ENCODE data around the gene COX7B2.

Gene COX7B2

GRCh38 chr4:46934726-46935125 lies 25.7 kb upstream of the COX7B2 start:
- Histone ChIP-seq H3K4me3 (ENCODE audit: low read depth, low read length, poor library complexity, severe bottlenecking) (no peak overlapping the region), H3K9ac (ENCODE audit: low read length) (no peak overlapping the region), H3K9me2 (ENCODE audit: low read depth, low read length) (no peaks in the 10 kb centered on the region), H3K4me1 (ENCODE audit: insufficient read depth, low read length, severe bottlenecking) (no peaks in the 10 kb centered on the region), H3K27ac (ENCODE audit: low read depth, low read length, poor library complexity, severe bottlenecking) (no peak overlapping the region), H3K36me3 (ENCODE audit: insufficient read depth, low read length) (no peaks in the 10 kb centered on the region), H4K20me1 (ENCODE audit: insufficient read depth, low read length) (no peaks in the 10 kb centered on the region), H3F3A (ENCODE audit: insufficient read depth, low read length) (no peaks in the 10 kb centered on the region), H3K79me2 (ENCODE audit: insufficient read depth, low read length) (no peaks in the 10 kb centered on the region), H3K4me2 (ENCODE audit: low read length) (no peak overlapping the region), H3K9me3 (ENCODE audit: low read length) (no peaks in the 10 kb centered on the region), H2AFZ (ENCODE audit: low read length) (no peak overlapping the region), H3K27me3 (ENCODE audit: insufficient read depth, low read length) (no peaks in the 10 kb centered on the region)
- TF ChIP-seq CTCF (IDR thresholded peaks at IDR 0.05; ENCODE audit: low read length): no peak
- no peak for TF ChIP-seq EZH2 (IDR thresholded peaks at IDR 0.05; ENCODE audit: borderline replicate concordance, low read length)

- no peaks in the 10 kb centered on the region for H3K36me3 ChIP-seq (ENCODE audit: insufficient read depth, low read length)
- H3K79me2 ChIP-seq (ENCODE audit: insufficient read depth, low read length): no peaks in the 10 kb centered on the region
- H3K9ac ChIP-seq (ENCODE audit: low read length): no peak overlapping the region
- no peaks in the 10 kb centered on the region for H3K9me2 ChIP-seq (ENCODE audit: low read depth, low read length)
- H3F3A ChIP-seq (ENCODE audit: insufficient read depth, low read length): no peaks in the 10 kb centered on the region
- no peaks in the 10 kb centered on the region for H3K4me1 ChIP-seq (ENCODE audit: insufficient read depth, low read length, severe bottlenecking)
- no peak overlapping the region for H3K4me2 ChIP-seq (ENCODE audit: low read length)
- no peaks in the 10 kb centered on the region for H3K9me3 ChIP-seq (ENCODE audit: low read length)
- H2AFZ ChIP-seq (ENCODE audit: low read length): no peak overlapping the region
- H3K27me3 ChIP-seq (ENCODE audit: insufficient read depth, low read length): no peaks in the 10 kb centered on the region
- H3K4me3 ChIP-seq (ENCODE audit: low read depth, low read length, poor library complexity, severe bottlenecking): no peak overlapping the region
- TF ChIP-seq CTCF (IDR thresholded peaks at IDR 0.05; ENCODE audit: low read length) (no peak), EZH2 (IDR thresholded peaks at IDR 0.05; ENCODE audit: borderline replicate concordance, low read length) (no peak)
- H3K27ac ChIP-seq (ENCODE audit: low read depth, low read length, poor library complexity, severe bottlenecking): no peak overlapping the region
- no peaks in the 10 kb centered on the region for H4K20me1 ChIP-seq (ENCODE audit: insufficient read depth, low read length)
Measured at GRCh38 chr4:46933686-46934085, 24.6 kb upstream of the COX7B2 start.

GRCh38 chr4:46931981-46932380 lies 22.9 kb upstream of the COX7B2 start:
- Histone ChIP-seq H2AFZ (ENCODE audit: low read length) (no peak overlapping the region), H3K9ac (ENCODE audit: low read length) (no peak overlapping the region), H3K79me2 (ENCODE audit: insufficient read depth, low read length) (no peaks in the 10 kb centered on the region), H3F3A (ENCODE audit: insufficient read depth, low read length) (no peaks in the 10 kb centered on the region), H3K9me3 (ENCODE audit: low read length) (no peaks in the 10 kb centered on the region), H3K4me3 (ENCODE audit: low read depth, low read length, poor library complexity, severe bottlenecking) (no peak overlapping the region), H3K4me1 (ENCODE audit: insufficient read depth, low read length, severe bottlenecking) (no peaks in the 10 kb centered on the region), H3K27me3 (ENCODE audit: insufficient read depth, low read length) (no peaks in the 10 kb centered on the region), H4K20me1 (ENCODE audit: insufficient read depth, low read length) (no peaks in the 10 kb centered on the region), H3K9me2 (ENCODE audit: low read depth, low read length) (no peaks in the 10 kb centered on the region), H3K36me3 (ENCODE audit: insufficient read depth, low read length) (no peaks in the 10 kb centered on the region), H3K4me2 (ENCODE audit: low read length) (no peak overlapping the region), H3K27ac (ENCODE audit: low read depth, low read length, poor library complexity, severe bottlenecking) (no peak overlapping the region)
- TF ChIP-seq EZH2 (IDR thresholded peaks at IDR 0.05; ENCODE audit: borderline replicate concordance, low read length) (no peak), CTCF (IDR thresholded peaks at IDR 0.05; ENCODE audit: low read length) (peak; percentile 69)
